MV-4-11 (cell line): ENCODE measurements around the gene SLC12A8.
A peak's percentile ranks its signal among the peaks of the same experiment; 100 is the strongest.

Source experiments
- DNase-seq: peaks from one replicate; lab custom pipeline; 2025; lab: John Stamatoyannopoulos, UW

SLC12A8 gene

GRCh38 chr3:125154110-125154509 is 58.4 kb downstream of the SLC12A8 start:
- DNase-seq: no peak

- DNase-seq: no peak
These were observed 59.6 kb downstream of the SLC12A8 start for GRCh38 chr3:125152951-125153350.

DNA sequence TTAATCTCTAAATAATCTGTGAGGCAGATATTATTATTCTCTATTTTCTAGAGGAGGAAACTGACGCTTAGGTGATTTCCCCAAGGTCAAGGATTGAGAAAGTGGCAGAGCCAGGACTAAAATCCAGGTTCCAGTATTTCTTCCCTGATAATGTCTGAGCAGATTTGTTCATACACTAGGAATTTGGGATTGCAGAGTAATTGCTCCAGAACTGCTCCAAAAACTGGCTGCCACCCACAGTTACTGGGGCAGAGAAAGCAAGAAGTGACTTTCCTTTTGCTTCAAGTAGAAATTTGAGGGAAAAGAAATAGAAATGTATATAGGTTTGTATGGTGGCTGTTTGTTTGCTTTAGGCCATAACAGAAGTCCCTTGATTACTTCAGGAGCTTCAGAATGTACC is 60.6 kb downstream of the SLC12A8 start:
- no peak for DNase-seq

DNA sequence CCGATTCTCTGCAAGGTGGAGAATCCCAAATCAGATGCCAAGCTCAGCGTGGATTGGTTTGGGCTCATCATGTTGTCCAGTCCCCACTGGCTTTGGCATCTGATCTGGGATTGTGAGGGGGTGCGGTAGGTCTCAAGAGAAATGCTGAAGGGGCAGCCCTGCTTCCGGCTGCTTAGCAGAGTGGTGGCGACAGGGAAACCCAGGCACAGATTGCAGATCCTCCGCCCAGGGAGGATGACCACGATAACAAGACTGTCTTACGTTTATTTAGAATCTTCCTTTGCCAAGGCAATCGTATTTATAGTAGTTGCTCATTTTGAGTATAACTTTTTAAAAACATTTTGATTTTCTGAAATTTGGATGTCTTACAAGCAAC is 61.1 kb downstream of the SLC12A8 start:
- DNase-seq: no peak

DNA sequence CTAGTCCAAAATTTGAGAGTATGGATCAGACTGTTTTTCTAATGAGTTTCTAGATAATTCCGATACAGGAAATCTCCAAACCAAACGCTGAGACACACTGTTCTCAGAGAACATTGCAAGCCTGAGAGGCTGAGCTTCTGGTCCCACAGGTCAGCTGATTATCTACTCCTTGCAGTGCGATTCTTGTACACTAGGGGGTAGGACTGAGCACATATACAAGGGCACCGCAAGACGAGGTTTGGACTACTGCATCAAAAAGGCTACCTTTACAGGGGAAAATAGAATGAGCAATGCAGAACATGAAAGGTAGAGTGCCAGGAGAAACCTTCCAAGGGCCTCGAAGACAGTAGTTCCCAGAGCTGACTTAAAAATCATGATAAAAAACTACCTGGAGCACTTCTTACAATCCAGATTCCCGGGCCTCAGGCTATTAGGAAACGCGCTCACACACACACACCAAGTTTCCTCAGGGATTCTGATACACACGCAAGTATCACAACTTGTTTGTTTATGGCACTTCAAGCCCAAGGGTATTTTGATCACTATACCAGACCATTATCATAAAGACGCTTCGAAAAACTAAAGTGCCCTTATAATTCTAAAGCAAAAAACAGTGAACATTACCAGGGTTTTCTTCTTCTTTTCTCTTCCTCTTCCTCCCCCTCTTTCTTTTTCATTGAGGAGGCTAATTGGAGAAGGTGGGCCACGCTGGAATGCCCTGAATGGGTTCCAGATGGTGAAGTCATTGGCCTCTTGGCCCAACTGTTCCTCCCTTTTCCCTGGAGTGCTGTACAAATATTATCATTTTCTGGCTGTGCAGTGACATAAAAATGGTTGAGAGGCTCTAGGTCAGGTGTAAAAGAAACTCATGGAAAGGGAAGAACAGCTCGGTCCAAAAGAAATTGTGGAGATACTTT is 61.8 kb downstream of the SLC12A8 start:
- DNase-seq: peak; percentile 72

DNA sequence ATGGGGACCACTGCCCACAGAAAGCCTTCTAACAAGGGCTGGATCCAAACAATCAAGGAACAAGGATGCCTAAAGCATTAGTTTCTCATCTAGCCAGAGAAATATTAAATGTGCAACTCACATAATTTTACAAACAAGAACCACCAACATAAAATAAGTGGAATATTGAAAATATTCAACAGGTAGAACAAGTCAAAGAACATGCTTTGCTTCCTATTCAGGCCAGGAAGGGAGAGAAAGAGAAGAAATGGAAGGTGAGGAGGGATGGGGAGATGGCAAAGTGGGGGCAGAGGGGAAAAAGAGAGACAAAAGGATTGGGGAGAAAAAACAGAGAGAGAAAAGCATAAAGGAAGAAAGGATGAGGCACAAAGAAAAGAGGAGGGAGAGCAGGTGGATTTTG is 63.1 kb downstream of the SLC12A8 start:
- DNase-seq: no peak

DNA sequence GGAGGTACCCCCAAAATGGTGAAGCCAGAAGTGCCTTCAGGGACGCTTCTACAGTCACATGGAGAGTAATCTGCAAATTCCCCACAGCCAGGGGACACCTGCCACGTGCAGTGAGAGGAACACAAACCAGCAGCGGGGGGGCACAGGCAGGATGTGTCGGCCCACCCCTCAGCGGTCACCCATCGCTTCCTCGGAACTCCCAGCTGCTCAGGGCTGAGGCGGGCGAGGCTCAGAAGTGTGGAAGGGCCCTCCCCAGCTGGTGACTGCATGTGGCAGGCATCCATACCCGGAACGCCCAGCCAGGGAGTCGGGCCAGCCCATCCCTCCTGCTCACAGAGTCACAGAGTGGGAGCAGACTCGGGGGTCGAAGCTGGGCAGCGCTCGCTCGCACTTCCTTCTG is 63.7 kb downstream of the SLC12A8 start:
- no peak for DNase-seq

- DNase-seq: peak; percentile 58
These were observed 64.3 kb downstream of the SLC12A8 start for GRCh38 chr3:125148016-125148812.

- no peak for DNase-seq
These were observed 65.1 kb downstream of the SLC12A8 start for GRCh38 chr3:125147491-125147820.

- peak; percentile 85 for DNase-seq
These were observed 65.7 kb downstream of the SLC12A8 start for GRCh38 chr3:125146626-125147490.

DNA sequence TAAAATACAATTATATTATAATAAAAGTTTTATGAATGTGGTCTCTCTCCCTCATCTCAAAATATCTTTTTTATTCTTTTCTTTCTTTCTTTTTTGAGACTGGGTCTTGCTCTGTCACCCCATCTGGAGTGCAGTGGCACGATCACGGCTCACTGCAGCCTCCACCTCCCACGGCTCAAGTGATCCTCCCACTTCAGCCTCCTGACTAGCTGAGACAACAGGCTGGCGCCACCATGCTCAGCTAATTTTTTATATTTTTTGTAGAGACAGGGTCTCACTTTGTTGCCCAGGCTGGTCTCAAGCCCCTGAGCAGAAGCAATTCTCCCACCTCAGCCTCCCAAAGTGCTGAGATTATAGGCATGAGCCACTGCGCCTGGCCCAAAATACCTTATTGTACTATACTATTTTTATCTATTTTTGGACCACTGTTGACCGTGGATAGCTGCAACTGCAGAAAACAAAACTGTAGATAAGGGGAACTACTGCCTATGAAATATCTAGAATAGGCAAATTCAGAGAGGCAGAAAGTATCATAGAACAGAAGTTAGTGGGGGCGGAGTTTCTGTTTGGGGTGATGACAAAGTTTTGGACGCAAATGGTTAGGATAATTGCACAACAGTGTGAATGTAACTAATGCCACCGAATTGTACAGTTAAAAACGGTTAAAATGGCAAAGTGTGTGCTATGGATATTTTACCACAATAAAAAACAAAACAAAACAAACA is 66.6 kb downstream of the SLC12A8 start:
- peak; percentile 95 for DNase-seq

DNA sequence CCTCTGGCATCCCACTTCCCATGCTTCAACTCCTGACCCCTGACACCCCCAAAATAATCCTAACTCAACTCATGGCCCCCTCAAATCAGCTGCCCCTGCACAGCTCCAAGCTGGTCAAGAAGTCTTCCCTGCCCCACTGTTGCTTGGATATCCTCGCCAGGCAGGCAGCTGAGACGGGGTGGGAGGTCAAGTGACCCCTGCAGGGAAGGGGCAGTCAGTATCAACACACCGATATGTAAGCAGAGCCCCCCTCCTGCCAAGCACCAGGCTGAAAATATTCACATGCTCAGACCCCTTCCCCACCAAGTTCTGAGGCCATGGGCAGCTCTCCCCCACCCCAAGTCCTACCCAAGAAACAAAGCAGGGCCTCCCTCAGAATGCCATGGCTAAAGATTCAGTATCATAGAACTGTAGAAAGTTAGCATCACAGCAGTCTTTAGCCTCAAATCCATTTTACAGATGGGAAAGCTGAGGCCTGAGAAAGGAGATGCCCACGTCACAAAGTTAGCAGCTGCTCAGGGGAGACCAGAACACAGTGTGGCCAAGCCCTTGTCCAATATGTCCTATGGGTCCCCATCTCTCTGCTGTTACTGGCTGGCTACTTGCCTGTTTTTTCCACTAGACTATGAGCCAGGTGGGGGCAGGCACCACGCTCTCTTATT is 67.8 kb downstream of the SLC12A8 start:
- no peak for DNase-seq

DNA sequence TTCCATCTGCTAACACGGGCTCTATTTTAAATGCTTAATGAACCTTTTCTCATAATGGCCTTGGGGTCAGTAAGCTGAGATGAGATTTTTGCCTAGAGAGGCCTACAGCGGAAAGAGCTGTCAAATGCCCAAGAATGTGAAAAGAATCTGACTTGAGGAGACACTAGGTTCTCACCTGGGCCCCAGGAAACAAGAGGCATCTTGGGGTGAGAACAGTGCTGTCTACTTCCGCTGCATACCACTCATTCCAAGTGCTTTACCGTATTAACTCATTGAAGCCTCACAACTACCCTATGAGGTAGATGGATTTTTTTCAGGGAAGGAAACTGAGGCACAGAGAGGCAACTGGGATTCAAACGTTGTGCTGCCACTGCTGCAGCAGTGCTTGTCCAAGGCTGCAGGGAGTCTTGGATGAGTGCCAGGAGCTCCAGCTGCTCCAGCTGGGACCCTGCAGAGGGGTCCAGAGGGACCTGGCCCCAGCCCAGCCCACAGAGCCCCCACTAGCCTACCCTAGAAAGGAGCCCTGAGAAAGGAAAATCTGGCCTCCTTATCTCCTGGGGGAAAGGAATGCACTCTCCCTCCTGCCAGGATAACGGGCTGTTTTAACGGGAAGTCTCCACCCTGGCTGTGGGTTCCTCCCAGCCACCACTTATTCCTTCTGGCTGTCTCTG is 68.4 kb downstream of the SLC12A8 start:
- no peak for DNase-seq

DNA sequence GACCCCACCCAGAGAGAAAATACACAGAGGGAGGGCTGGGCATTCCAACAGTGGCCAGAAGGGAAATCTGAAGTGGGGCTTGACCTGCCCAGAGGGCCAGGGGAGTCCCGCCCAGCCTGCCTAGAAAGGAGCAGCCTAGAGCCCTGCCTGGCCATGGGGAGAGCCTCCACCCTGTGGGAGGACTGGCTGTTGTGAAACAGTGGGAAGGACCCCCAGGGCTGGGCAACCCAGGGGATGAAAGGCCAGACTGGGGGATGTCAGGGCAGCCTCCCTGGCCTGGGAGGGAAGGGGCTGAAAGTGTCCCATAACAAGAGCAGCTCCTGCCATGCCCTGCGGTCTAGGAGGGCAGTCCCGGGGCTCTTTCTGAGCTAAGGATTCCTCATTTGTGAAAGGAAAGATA is 69.0 kb downstream of the SLC12A8 start:
- DNase-seq: no peak

DNA sequence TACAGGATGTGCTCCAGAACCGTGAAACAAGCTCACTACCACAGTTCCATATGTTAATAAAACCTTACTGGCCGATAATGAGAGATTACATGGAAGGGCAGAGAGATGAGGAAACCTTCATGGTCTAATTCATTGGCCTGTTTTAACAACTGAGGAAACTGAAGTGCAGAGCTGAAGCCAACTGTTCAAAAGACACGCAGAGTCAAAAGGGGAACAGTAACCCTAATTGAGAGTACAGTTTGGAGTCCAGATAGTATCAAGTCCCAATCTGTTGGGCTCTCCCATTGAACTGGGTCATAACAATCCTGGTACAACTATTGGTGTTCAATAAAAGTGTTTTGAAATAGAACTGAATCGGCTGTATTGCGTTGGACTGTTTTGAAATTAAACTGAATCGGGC is 69.6 kb downstream of the SLC12A8 start:
- peak; percentile 27 for DNase-seq

- no peak for DNase-seq
These were observed 70.1 kb downstream of the SLC12A8 start for GRCh38 chr3:125142420-125142778.

- peak; percentile 87 for DNase-seq
These were observed 70.7 kb downstream of the SLC12A8 start for GRCh38 chr3:125141596-125142419.

DNA sequence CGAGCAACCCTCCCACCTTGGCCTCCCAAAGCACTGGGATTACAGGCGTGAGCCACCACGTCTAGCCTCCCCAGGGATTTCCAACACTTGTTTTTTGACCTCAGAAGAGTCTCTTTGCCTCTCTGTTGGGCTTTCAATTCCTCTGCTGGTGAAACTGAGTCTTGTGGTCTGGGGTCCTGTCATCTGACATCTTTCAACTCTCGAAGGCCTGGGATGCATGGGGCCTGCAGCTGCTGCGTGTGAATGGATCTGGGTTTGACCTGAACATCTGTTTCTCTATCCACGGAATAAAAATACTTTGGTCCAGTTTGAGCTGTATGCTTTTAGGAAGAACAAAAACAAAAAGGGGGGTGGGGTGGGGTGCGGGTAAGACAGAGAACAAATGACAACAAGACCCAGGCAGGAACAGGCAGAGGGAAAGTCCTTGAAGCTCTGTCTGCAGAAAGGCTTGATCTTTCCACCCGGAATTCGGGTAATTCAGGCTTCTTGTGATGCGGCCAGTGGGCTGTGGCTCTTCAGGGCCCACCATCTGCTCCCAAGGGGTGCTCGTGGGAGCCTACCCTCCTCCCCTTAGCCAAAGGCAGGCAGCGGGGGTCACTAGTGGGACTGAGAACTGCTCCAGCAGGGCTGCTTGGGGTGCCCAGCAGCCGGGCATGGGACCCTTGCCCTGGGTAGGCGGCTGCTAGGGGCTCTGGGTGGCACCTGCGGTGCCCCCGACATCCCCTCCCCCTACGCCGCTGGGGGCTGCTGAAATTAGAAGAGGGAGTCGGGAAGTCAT is 71.5 kb downstream of the SLC12A8 start:
- DNase-seq: peak; percentile 41
